Thyroid gland (tissue), 4 donors: ENCODE data around the gene SMKR1. TPM values are rescaled to one million over a fixed set of nuclear protein-coding genes. Genes with fewer than 3 reads are reported as not detected.

Experiments used
- DNase-seq, 2 donors: peaks; one replicate each; pipeline ENCODE4 v3.0.0-alpha.2; 2019
- H3K27ac ChIP-seq, 3 donors: fragments of 200-600 bp; sonication (generic); 1 replicate in 2 of 3; 2 replicates in 1 of 3; pipeline ENCODE4 v1.5.1; 2016 to 2019; ENCODE audit warnings: mild to moderate bottlenecking in 1 of 3, moderate library complexity in 1 of 3
- H3K27me3 ChIP-seq: fragments of 200-600 bp; sonication (generic); one replicate; pipeline ENCODE4 v1.5.1; 2019
- H3K36me3 ChIP-seq, 2 donors: fragments of 200-600 bp; sonication (generic); one replicate each; pipeline ENCODE4 v1.5.1; 2016 to 2019
- H3K4me1 ChIP-seq, 2 donors: fragments of 200-600 bp; sonication (generic); one replicate each; pipeline ENCODE4 v1.5.1; 2017 to 2019
- H3K4me3 ChIP-seq, 3 donors: fragments of 200-600 bp; sonication (generic); replicated peaks in 1 of 3; 1 replicate in 2 of 3; 2 replicates in 1 of 3; pipeline ENCODE4 v1.5.1; 2016; ENCODE audit warnings: mild to moderate bottlenecking in 1 of 3
- H3K9me3 ChIP-seq: fragments of 200-600 bp; sonication (generic); one replicate; pipeline ENCODE4 v1.5.1; 2017
- CTCF ChIP-seq, 6 experiments: fragments of 200-600 bp in 3 of 6; fragments of 450-650 bp in 3 of 6; sonication (generic) in 3 of 6; IDR thresholded peaks; one replicate each; pipeline ENCODE4 v1.5.1; 2016 to 2019; ENCODE audit warnings: antibody characterized with exemption in 6 of 6, mild to moderate bottlenecking in 2 of 6, inconsistent platforms in 1 of 6, moderate library complexity in 1 of 6
- POLR2A ChIP-seq, 2 donors: fragments of 450-650 bp; IDR thresholded peaks; one replicate each; pipeline ENCODE4 v1.6.1; 2017; ENCODE audit warnings: antibody characterized with exemption in 2 of 2, mild to moderate bottlenecking in 2 of 2, moderate library complexity in 1 of 2
- whole genome bisulfite sequencing, 2 donors: methylation state at CpG; one replicate each; pipeline ENCODE4 v1.1.5; 2017; 5-methylcytosine and 5-hydroxymethylcytosine counted together
- intact Hi-C: fragments of 100-400 bp; cut with DNase I; formaldehyde crosslinking; loops from one replicate; pipeline ENCODE4 v1.15.1; 2023
- total RNA-seq, 4 donors: library from RNA; depleted of rRNA; stranded (reverse); fragments of >200 nt; gene quantifications; one replicate each; pipeline ENCODE4 v1.2.3, GENCODE V29; 2016

Gene SMKR1
- total RNA-seq, 4 donors from 2014 or later, result 0.56 to 2.7 (median 1.1) TPM

- 96 to 97% methylated on average over 10 of the region's 10 CpGs for WGBS, 2 donors
- no peaks in the 10 kb centered on the region for H3K4me1 ChIP-seq
- H3K9me3 ChIP-seq, result no peaks in the 10 kb centered on the region
- no peak overlapping the region for H3K4me3 ChIP-seq
- no peak for DNase-seq
- H3K27me3 ChIP-seq, result no peaks in the 10 kb centered on the region
- intact Hi-C loops, result no loop called here
- TF ChIP-seq POLR2A (IDR thresholded peaks at IDR 0.05), result no peak
- TF ChIP-seq CTCF (IDR thresholded peaks at IDR 0.05), result no peak
- H3K36me3 ChIP-seq, result no peaks in the 10 kb centered on the region
- no peak overlapping the region for H3K27ac ChIP-seq
These were observed 45.9 kb upstream of the SMKR1 start for GRCh38 chr7:129456421-129456820.

- no peak for DNase-seq
- Histone ChIP-seq H3K27ac (no peak overlapping the region), H3K27me3 (no peaks in the 10 kb centered on the region), H3K4me1 (no peaks in the 10 kb centered on the region), H3K4me3 (no peak overlapping the region), H3K36me3 (no peaks in the 10 kb centered on the region), H3K9me3 (no peaks in the 10 kb centered on the region)
- WGBS, 2 donors, result 91 to 95% methylated on average over 3 of the region's 3 CpGs
- intact Hi-C loops, result no loop called here
- TF ChIP-seq CTCF (IDR thresholded peaks at IDR 0.05) (no peak), POLR2A (IDR thresholded peaks at IDR 0.05) (no peak)
These were observed 45.2 kb upstream of the SMKR1 start for GRCh38 chr7:129457101-129457500.

GRCh38 chr7:129458171-129458570 lies 44.2 kb upstream of the SMKR1 start:
- Histone ChIP-seq H3K9me3 (no peaks in the 10 kb centered on the region), H3K4me3 (no peak overlapping the region), H3K36me3 (no peaks in the 10 kb centered on the region), H3K27ac (no peak overlapping the region), H3K27me3 (no peaks in the 10 kb centered on the region), H3K4me1 (no peaks in the 10 kb centered on the region)
- DNase-seq, result no peak
- TF ChIP-seq POLR2A (IDR thresholded peaks at IDR 0.05) (no peak), CTCF (IDR thresholded peaks at IDR 0.05) (no peak)
- intact Hi-C loops, result no loop called here
- 95 to 98% methylated on average over 5 of the region's 5 CpGs for WGBS, 2 donors

GRCh38 chr7:129461809-129462208 lies 40.5 kb upstream of the SMKR1 start:
- no peaks in the 10 kb centered on the region for H3K27me3 ChIP-seq
- H3K36me3 ChIP-seq, result no peaks in the 10 kb centered on the region
- no peak overlapping the region for H3K27ac ChIP-seq
- WGBS, 2 donors, result 96% methylated on average over 2 of the region's 2 CpGs
- no peak for DNase-seq
- H3K4me1 ChIP-seq, result no peaks in the 10 kb centered on the region
- TF ChIP-seq POLR2A (IDR thresholded peaks at IDR 0.05) (no peak), CTCF (IDR thresholded peaks at IDR 0.05) (no peak)
- H3K4me3 ChIP-seq, result no peak overlapping the region
- intact Hi-C loops, result loop anchor here (10.0 kb wide), 1 partner anchor 107 kb away; no protein-coding TSS in a partner anchor
- no peaks in the 10 kb centered on the region for H3K9me3 ChIP-seq

- H3K4me3 ChIP-seq, result no peak overlapping the region
- no peaks in the 10 kb centered on the region for H3K9me3 ChIP-seq
- H3K27me3 ChIP-seq, result no peaks in the 10 kb centered on the region
- H3K36me3 ChIP-seq, result no peaks in the 10 kb centered on the region
- no peaks in the 10 kb centered on the region for H3K4me1 ChIP-seq
- TF ChIP-seq CTCF (IDR thresholded peaks at IDR 0.05), result no peak
- TF ChIP-seq POLR2A (IDR thresholded peaks at IDR 0.05), result no peak
- H3K27ac ChIP-seq, result no peak overlapping the region
- intact Hi-C loops, result loop anchor here (10.0 kb wide), 1 partner anchor 108 kb away; no protein-coding TSS in a partner anchor
- 86 to 92% methylated on average over 1 of the region's 1 CpG for WGBS, 2 donors
- DNase-seq, result no peak
These were observed 39.9 kb upstream of the SMKR1 start for GRCh38 chr7:129462420-129462819.
